Muscle layer of colon (tissue), 2 donors: ENCODE measurements around the gene NADK2.

ENCODE experiments used
- H3K27ac ChIP-seq: one replicate; pipeline ENCODE4 v1.7.0; 2013; ENCODE audit warnings: low read depth, mild to moderate bottlenecking, low read length, moderate library complexity
- H3K27me3 ChIP-seq, 2 donors: one replicate each; pipeline ENCODE4 v1.7.0; 2013; ENCODE audit warnings: low read length in 2 of 2, mild to moderate bottlenecking in 2 of 2; ENCODE audit not compliant: insufficient read depth in 2 of 2, control insufficient read depth in 1 of 2
- H3K36me3 ChIP-seq: one replicate; pipeline ENCODE4 v1.7.0; 2013; ENCODE audit warnings: mild to moderate bottlenecking, low read length; ENCODE audit not compliant: insufficient read depth
- H3K4me1 ChIP-seq: one replicate; pipeline ENCODE4 v1.7.0; 2013; ENCODE audit warnings: mild to moderate bottlenecking, low read length; ENCODE audit not compliant: insufficient read depth
- H3K4me3 ChIP-seq, 2 donors: one replicate each; pipeline ENCODE4 v1.7.0; 2013; ENCODE audit warnings: low read length in 2 of 2, low read depth in 1 of 2, mild to moderate bottlenecking in 1 of 2, moderate library complexity in 1 of 2
- H3K9ac ChIP-seq: one replicate; pipeline ENCODE4 v1.7.0; 2013; ENCODE audit warnings: low read length
- H3K9me3 ChIP-seq: one replicate; pipeline ENCODE4 v1.7.0; 2013; ENCODE audit warnings: mild to moderate bottlenecking, low read length
- donor health status: abdominal sarcoma.
- donor health status: Adenocarcinoma of cecum.

The NADK2 gene

DNA sequence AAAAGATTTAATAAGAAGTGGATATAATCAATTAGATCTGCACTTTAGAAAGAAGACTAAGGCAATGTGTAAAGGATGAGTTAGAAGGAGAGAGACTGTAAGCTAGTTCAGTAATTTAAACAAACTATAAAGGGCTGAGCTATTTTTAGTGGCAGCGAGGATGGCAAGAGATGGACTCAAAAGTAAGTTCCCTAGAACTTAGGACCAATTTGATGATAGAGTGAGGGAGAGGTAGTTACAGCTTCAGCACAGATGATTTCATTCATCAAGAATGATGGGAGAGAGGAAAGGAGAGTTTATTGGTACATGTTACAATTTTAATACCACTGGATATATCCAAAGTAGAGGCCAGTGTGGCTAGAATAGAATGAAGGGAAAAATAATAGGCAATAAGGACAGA is 19.1 kb downstream of the NADK2 start:
- no peaks in the 10 kb centered on the region for H3K27me3 ChIP-seq
- H3K9me3 ChIP-seq, result no peaks in the 10 kb centered on the region
- H3K36me3 ChIP-seq, result peaks cover 34% of the 10 kb centered on the region
- H3K4me1 ChIP-seq, result peaks cover 16% of the 10 kb centered on the region
- no peak overlapping the region for H3K4me3 ChIP-seq
- H3K27ac ChIP-seq, result no peak overlapping the region
- H3K9ac ChIP-seq, result no peak overlapping the region

DNA sequence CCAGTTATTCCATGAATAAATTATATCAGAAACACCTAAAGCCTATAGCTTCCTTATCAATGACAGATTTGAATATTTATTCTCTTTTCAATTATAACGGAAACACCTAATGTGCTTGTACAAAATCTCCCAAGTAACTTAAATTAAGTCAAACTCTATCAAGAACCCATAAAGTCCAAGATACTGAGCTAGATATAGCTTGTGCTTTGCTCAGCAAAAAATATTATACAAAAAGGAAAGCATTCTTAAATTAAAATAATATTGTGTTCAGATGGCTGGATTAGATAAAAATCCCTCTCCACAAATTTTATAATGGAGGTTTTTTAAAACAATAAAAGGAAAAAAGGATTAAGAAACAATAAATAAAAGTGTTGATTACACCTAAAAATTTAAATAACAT is 23.7 kb downstream of the NADK2 start:
- no peak overlapping the region for H3K4me3 ChIP-seq
- H3K9ac ChIP-seq, result no peak overlapping the region
- no peak overlapping the region for H3K27ac ChIP-seq
- no peaks in the 10 kb centered on the region for H3K9me3 ChIP-seq
- H3K36me3 ChIP-seq, result peaks cover 24% of the 10 kb centered on the region
- peaks cover 14% of the 10 kb centered on the region for H3K4me1 ChIP-seq
- H3K27me3 ChIP-seq, result no peaks in the 10 kb centered on the region

DNA sequence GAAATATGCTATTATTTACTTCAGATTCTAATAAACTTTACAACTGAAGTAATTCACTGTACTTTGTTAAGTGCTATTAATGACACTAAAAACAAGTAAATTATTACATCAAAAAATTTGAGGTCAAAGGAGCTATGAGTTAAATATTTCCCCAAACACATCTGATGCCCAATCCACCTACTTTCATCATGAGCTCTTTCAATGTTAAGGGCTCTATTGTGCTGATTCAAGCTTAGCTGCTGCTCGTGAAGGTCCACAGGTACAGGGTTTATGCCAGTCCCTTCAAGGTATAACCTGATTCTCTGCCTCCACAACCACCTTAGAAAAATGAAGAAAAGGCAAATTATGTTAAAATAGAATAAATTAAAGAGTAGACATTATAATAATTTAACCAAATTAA is 24.2 kb downstream of the NADK2 start:
- Histone ChIP-seq H3K9me3 (no peaks in the 10 kb centered on the region), H3K4me1 (peaks cover 9% of the 10 kb centered on the region)

DNA sequence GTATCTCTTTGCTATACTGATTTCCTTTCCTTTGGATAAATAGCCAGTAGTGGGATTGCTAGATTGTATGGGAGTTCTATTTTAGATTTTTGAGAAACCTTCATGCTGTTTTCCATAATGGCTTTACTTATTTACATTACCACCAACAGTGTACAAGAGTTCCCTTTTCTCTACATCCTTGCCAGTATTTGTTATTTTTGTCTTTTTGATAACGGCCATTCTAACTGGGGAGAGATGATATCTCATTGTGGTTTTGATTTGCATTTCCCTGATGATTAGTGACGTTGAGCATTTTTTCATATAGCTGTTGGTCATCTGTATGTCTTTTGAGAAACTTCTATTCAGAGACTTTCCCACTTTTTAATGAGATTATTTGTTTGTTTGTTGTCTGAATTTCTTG is 25.8 kb downstream of the NADK2 start:
- Histone ChIP-seq H3K27me3 (no peaks in the 10 kb centered on the region), H3K36me3 (peaks cover 30% of the 10 kb centered on the region), H3K9ac (no peak overlapping the region), H3K27ac (no peak overlapping the region), H3K9me3 (no peaks in the 10 kb centered on the region), H3K4me1 (no peaks in the 10 kb centered on the region), H3K4me3 (no peak overlapping the region)

More for the DNA sequence above, 24.2 kb downstream of the NADK2 start:
- Histone ChIP-seq H3K36me3 (peaks cover 28% of the 10 kb centered on the region), H3K9ac (no peak overlapping the region), H3K27me3 (no peaks in the 10 kb centered on the region), H3K27ac (no peak overlapping the region), H3K4me3 (no peak overlapping the region)

DNA sequence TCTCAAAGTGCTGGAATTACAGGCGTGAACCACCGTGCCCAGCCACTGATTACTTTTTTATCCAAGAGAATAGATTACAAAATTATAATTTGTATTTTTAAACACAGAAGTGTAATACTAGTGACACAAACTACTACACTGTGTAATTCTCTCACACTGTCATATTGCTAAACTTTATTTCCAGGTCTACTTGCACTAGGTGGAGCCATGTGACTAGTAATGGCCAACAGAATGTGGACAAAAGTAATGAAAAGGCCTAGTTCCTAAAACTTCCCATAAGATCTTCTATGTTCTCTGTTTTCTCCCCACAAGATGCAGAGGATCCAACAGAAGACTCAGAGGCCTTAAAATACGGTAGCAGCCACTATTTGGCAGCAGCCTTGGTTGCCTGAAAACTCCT is 27.3 kb downstream of the NADK2 start:
- Histone ChIP-seq H3K9ac (no peak overlapping the region), H3K27ac (no peak overlapping the region), H3K4me1 (no peaks in the 10 kb centered on the region), H3K4me3 (no peak overlapping the region), H3K27me3 (no peaks in the 10 kb centered on the region), H3K36me3 (peaks cover 25% of the 10 kb centered on the region), H3K9me3 (no peaks in the 10 kb centered on the region)

DNA sequence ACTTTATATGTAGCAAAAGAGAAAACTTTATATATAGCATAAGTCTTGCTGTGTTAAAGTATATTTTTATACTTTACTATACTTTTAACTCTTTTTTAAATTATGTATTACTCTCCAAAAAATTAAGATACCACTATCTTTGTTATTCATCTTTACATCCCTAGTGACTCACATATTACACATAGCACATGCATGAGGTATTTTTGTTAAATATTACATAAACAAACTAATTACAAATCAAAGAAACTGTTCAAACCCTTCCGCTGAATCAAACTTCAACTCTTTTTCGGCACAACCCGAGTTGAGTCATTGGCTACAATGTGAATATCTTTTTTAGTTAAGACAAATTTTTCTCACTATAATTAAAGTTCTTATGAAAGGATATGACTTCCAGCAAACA is 32.1 kb downstream of the NADK2 start:
- Histone ChIP-seq H3K36me3 (peaks cover 35% of the 10 kb centered on the region), H3K4me1 (no peaks in the 10 kb centered on the region), H3K9me3 (no peaks in the 10 kb centered on the region), H3K27me3 (no peaks in the 10 kb centered on the region), H3K27ac (no peak overlapping the region), H3K4me3 (no peak overlapping the region), H3K9ac (no peak overlapping the region)

DNA sequence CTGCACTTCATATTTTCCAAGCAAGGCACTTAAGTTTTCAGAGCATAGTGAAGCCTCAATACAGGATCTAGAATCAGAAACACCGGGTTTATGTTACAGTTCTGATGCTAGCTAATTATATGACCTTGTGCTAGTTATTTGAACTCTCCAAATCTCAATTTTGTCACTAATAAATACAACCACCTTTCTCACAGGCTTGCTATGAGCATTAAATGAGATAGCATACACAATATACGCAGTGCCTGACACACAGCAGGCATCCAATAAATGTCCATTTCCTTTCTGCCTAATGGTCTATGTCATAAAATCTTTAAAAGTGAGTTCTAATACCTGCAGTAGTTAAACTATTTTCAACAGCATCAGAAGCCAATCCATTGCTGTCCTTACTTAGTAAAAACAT is 32.9 kb downstream of the NADK2 start:
- Histone ChIP-seq H3K27ac (no peak overlapping the region), H3K27me3 (no peaks in the 10 kb centered on the region), H3K4me1 (no peaks in the 10 kb centered on the region), H3K4me3 (no peak overlapping the region), H3K9ac (no peak overlapping the region), H3K9me3 (no peaks in the 10 kb centered on the region), H3K36me3 (peaks cover 35% of the 10 kb centered on the region)

DNA sequence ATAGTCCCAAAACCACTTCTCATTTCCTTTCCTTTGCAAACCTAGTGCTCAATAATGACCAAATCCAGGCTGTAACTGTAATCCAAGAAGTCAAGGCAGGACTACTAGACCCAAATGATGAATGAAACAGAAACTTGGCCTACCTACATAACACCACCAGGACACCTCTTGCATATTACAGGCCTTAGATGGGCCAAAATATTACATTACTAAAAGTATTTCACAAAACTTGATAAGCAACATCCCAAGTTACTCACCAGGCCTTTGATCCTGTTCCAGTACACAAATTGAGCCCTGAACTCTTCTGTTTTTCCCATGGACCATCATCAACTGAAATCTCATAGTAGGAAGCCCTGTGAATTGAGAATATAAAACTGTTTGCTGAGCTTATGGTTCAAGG is 34.8 kb downstream of the NADK2 start:
- Histone ChIP-seq H3K27me3 (no peaks in the 10 kb centered on the region), H3K27ac (no peak overlapping the region), H3K4me1 (peaks cover 5% of the 10 kb centered on the region), H3K9me3 (no peaks in the 10 kb centered on the region), H3K4me3 (no peak overlapping the region), H3K36me3 (peaks cover 37% of the 10 kb centered on the region), H3K9ac (no peak overlapping the region)

DNA sequence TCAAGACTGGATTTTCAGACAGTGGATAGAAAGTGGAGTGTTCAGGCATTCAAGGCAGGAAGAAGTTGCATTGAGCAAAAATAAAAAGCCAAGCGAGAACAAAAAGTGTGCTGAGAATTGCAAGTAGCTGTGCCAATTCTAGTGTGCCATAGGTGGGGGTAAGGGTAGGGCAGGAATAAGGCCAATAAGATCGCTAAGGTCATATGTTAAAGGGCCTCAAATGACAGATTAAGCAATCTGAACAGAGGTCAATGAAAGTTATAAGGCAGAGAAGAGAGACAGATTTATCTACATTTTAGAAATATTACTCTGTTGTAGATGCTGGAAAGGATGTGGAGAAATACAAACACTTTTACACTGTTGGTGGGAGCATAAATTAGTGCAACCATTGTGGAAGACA is 36.4 kb downstream of the NADK2 start:
- H3K36me3 ChIP-seq, result peaks cover 41% of the 10 kb centered on the region
- no peaks in the 10 kb centered on the region for H3K9me3 ChIP-seq
- H3K27me3 ChIP-seq, result no peaks in the 10 kb centered on the region
- peaks cover 5% of the 10 kb centered on the region for H3K4me1 ChIP-seq
- H3K9ac ChIP-seq, result no peak overlapping the region
- H3K4me3 ChIP-seq, result no peak overlapping the region
- no peak overlapping the region for H3K27ac ChIP-seq

DNA sequence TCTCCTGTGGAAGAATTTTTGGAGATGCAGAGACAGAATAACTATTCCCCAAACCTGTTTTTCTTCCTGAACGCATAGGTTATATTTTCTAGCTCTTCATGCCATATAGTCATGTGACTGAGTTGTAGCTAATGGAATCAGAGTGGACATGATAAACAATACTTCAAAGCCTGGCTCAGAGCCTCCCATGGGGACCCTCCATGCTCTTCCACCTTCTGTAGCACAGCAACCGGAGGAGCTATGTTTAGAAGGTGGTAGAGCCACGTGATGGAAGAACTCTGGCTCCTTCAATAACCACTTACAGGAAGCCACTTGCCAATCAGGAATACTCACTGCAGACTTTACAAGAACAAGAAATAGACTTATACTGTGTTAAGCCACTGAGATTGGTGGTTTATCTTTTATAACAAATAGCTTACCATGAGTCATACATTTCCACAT is 39.2 kb downstream of the NADK2 start:
- Histone ChIP-seq H3K36me3 (peaks cover 50% of the 10 kb centered on the region), H3K27ac (no peak overlapping the region), H3K9ac (no peak overlapping the region)

DNA sequence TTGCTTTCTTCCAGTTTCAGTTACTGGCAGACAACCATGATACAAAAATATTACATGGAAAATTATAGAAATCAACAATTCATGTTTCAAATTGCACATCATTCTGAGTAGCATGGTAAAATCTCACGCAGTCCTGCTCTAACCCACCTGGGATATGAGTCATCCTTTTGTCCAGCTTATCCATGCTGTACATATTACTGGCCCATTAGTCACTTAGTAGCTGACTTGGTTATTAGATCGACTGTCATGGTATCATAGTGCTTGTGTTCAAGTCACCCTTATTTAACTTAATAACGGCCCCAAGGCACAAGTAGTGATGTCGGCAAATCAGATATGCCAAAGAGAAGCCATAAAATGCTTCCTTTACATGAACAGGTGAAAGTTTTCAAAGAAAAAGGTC is 41.2 kb downstream of the NADK2 start:
- Histone ChIP-seq H3K4me3 (no peak overlapping the region), H3K36me3 (peaks cover 51% of the 10 kb centered on the region), H3K27me3 (no peaks in the 10 kb centered on the region), H3K4me1 (peaks cover 5% of the 10 kb centered on the region), H3K27ac (no peak overlapping the region), H3K9ac (no peak overlapping the region), H3K9me3 (no peaks in the 10 kb centered on the region)

More for the DNA sequence above, 39.2 kb downstream of the NADK2 start:
- no peaks in the 10 kb centered on the region for H3K9me3 ChIP-seq
- H3K4me1 ChIP-seq, result peaks cover 5% of the 10 kb centered on the region
- H3K27me3 ChIP-seq, result no peaks in the 10 kb centered on the region
- no peak overlapping the region for H3K4me3 ChIP-seq

DNA sequence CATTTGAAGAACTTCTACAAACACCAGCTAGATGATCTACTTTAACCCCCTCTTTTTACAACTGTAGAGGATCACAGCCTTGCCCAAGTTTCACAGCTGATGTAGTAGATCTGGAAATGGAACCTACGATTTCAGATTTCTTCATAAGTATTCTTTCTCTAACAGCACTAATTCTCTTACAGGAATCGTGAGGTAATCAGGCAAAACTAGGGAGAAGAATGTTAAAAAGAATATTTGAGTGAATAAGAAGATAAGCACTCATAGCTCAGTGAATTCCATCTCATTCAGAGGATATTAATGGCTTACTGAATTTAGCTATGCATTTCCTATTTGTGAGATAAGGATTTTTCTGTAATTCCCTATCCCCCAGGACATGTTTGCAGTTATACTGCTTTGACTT is 42.1 kb downstream of the NADK2 start:
- Histone ChIP-seq H3K27me3 (no peaks in the 10 kb centered on the region), H3K9me3 (no peaks in the 10 kb centered on the region), H3K4me3 (no peak overlapping the region), H3K27ac (no peak overlapping the region), H3K36me3 (peaks cover 51% of the 10 kb centered on the region), H3K9ac (no peak overlapping the region), H3K4me1 (peaks cover 5% of the 10 kb centered on the region)
